IMR-90 (cell line): Measurements from ENCODE around the gene CDKN1C.

Experiments
- CHD1 ChIP-seq: IDR thresholded peaks from 2 replicates; pipeline ENCODE4 v1.6.1; 2012; ENCODE audit warnings: low read depth, low read length, improper control_type of control experiment
- MAFK ChIP-seq: IDR thresholded peaks from 2 replicates; pipeline ENCODE4 v1.6.1; 2012; ENCODE audit warnings: low read depth, low read length, improper control_type of control experiment
- POLR2A ChIP-seq: IDR thresholded peaks from 2 replicates; pipeline ENCODE4 v1.6.1; 2012; ENCODE audit warnings: mild to moderate bottlenecking, low read depth, low read length
- RAD21 ChIP-seq: IDR thresholded peaks from 2 replicates; pipeline ENCODE4 v1.6.1; 2012; ENCODE audit warnings: low read length, improper control_type of control experiment
- SMC3 ChIP-seq: fragments of 150-350 bp; IDR thresholded peaks from 2 replicates; pipeline ENCODE4 v1.6.1; 2016; ENCODE audit warnings: low read depth, mild to moderate bottlenecking, antibody characterized with exemption, low read length, moderate library complexity
- TF ChIP-seq, protein P1 (sequence below): conservative IDR thresholded peaks from 2 replicates; pipeline ENCODE4 v1.5.1; 2012; ENCODE audit warnings: mild to moderate bottlenecking, low read depth, low read length, improper control_type of control experiment
- TF ChIP-seq, protein P2 (sequence below): fragments of 150-350 bp; IDR thresholded peaks from 2 replicates; pipeline ENCODE4 v1.6.1; 2016; ENCODE audit warnings: low read depth, mild to moderate bottlenecking, low read length, moderate library complexity, borderline replicate concordance

DNA sequence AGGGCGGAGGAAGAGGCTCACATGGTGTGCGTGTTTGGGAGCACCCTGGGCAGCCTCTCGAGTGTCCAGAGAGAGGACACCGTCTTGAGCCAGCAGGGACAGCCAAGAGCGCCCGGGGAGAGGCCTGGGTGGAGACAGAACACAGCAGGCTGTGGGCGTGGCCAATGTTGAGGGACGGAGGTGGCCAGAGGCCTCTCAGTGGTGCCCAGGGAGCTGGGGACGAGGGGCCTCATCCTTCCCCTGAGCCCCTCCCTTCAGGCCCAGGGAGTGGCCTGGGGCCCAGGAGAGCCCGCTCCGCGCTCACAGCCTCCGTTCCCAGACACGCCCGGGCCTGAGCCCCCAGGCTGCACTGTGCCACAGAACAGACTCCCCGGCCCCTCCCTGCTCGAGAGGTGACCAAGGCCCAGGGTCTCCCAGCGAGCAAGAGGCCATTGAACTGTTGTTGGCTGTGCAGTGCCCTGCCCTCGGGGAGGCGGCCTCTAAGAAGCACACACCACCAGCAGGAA lies 48.4 kb downstream of the CDKN1C start:
- TF ChIP-seq, protein P1, sequence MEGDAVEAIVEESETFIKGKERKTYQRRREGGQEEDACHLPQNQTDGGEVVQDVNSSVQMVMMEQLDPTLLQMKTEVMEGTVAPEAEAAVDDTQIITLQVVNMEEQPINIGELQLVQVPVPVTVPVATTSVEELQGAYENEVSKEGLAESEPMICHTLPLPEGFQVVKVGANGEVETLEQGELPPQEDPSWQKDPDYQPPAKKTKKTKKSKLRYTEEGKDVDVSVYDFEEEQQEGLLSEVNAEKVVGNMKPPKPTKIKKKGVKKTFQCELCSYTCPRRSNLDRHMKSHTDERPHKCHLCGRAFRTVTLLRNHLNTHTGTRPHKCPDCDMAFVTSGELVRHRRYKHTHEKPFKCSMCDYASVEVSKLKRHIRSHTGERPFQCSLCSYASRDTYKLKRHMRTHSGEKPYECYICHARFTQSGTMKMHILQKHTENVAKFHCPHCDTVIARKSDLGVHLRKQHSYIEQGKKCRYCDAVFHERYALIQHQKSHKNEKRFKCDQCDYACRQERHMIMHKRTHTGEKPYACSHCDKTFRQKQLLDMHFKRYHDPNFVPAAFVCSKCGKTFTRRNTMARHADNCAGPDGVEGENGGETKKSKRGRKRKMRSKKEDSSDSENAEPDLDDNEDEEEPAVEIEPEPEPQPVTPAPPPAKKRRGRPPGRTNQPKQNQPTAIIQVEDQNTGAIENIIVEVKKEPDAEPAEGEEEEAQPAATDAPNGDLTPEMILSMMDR, result peak; percentile 23; the same call in 1 of the 2 replicates
- TF ChIP-seq POLR2A, result no peak
- TF ChIP-seq CHD1, result no peak
- TF ChIP-seq, protein P2, sequence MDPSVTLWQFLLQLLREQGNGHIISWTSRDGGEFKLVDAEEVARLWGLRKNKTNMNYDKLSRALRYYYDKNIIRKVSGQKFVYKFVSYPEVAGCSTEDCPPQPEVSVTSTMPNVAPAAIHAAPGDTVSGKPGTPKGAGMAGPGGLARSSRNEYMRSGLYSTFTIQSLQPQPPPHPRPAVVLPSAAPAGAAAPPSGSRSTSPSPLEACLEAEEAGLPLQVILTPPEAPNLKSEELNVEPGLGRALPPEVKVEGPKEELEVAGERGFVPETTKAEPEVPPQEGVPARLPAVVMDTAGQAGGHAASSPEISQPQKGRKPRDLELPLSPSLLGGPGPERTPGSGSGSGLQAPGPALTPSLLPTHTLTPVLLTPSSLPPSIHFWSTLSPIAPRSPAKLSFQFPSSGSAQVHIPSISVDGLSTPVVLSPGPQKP, result no peak
- no peak for TF ChIP-seq MAFK
- TF ChIP-seq SMC3, result 0 out of 2 replicates have a peak, but pooled peaks have one; percentile 16
- peak; percentile 36 for TF ChIP-seq RAD21
